ENCODE measurements around the gene ZIC2. TPM values are rescaled to one million over a fixed set of nuclear protein-coding genes. Genes with fewer than 3 reads are reported as not detected.

Gene ZIC2
- total and polyA plus RNA-seq, 2 donors (not counting 1 experiment from before 2014, with no cell fraction given): not detected

GRCh38 chr13:99980201-99980823 is 1.3 kb upstream of the ZIC2 start:
- Histone ChIP-seq H3K79me2 (ENCODE audit: control insufficient read depth, insufficient read depth, low read length) (no peaks in the 10 kb centered on the region), H3K9ac (ENCODE audit: insufficient read depth, low read length) (no peak overlapping the region), H3K4me2 (ENCODE audit: extremely low read depth, insufficient read depth, low read length) (peak overlapping the region; percentile 13), H3K27ac (ENCODE audit: insufficient read depth, low read length) (no peak overlapping the region), H3K36me3 (ENCODE audit: control insufficient read depth, insufficient read depth, low read length) (no peaks in the 10 kb centered on the region), H2AFZ (ENCODE audit: low read length) (no peak overlapping the region), H3K4me1 (ENCODE audit: control insufficient read depth, extremely low read depth, insufficient read depth, low read length) (no peaks in the 10 kb centered on the region), H4K20me1 (ENCODE audit: control insufficient read depth, extremely low read depth, insufficient read depth, low read length) (no peaks in the 10 kb centered on the region), H3K4me3 (replicated peaks in 1 of 4; ENCODE audit: control extremely low read depth in 1 of 4, insufficient read depth in 1 of 4, low read depth in 3 of 4, low read length in 4 of 4) (peak overlapping the region in 2 of 4 experiments; percentile 11 to 36), H3K9me3 (ENCODE audit: control insufficient read depth, insufficient read depth, low read depth, low read length) (no peaks in the 10 kb centered on the region), H3K27me3 (ENCODE audit: control insufficient read depth, insufficient read depth, low read length) (peaks cover 80% of the 10 kb centered on the region)
- TF ChIP-seq CTCF (conservative IDR thresholded peaks at IDR 0.05 in 1 of 2, IDR thresholded peaks at IDR 0.05 in 1 of 2; ENCODE audit: low read depth in 1 of 2, low read length in 2 of 2): no peak
- TF ChIP-seq EZH2 (IDR thresholded peaks at IDR 0.05; ENCODE audit: low read length, missing control alignments): no peak
- DNase-seq (ENCODE audit: low read depth in 2 of 2): peak; percentile 51 to 69

- H3K27me3 ChIP-seq (ENCODE audit: control insufficient read depth, insufficient read depth, low read length): peaks cover 76% of the 10 kb centered on the region
- no peak overlapping the region for H2AFZ ChIP-seq (ENCODE audit: low read length)
- H3K9ac ChIP-seq (ENCODE audit: insufficient read depth, low read length): no peak overlapping the region
- H3K27ac ChIP-seq (ENCODE audit: insufficient read depth, low read length): no peak overlapping the region
- no peaks in the 10 kb centered on the region for H3K4me1 ChIP-seq (ENCODE audit: control insufficient read depth, extremely low read depth, insufficient read depth, low read length)
- peak overlapping the region; percentile 11 to 42 (median 30) for H3K4me3 ChIP-seq (replicated peaks in 1 of 4; ENCODE audit: control extremely low read depth in 1 of 4, insufficient read depth in 1 of 4, low read depth in 3 of 4, low read length in 4 of 4)
- H3K4me2 ChIP-seq (ENCODE audit: extremely low read depth, insufficient read depth, low read length): peak overlapping the region; percentile 59
- H3K9me3 ChIP-seq (ENCODE audit: control insufficient read depth, insufficient read depth, low read depth, low read length): no peaks in the 10 kb centered on the region
- no peaks in the 10 kb centered on the region for H3K36me3 ChIP-seq (ENCODE audit: control insufficient read depth, insufficient read depth, low read length)
- peak in 1 of 2 donors; percentile 51 for DNase-seq (ENCODE audit: low read depth in 2 of 2)
- H3K79me2 ChIP-seq (ENCODE audit: control insufficient read depth, insufficient read depth, low read length): no peaks in the 10 kb centered on the region
- no peaks in the 10 kb centered on the region for H4K20me1 ChIP-seq (ENCODE audit: control insufficient read depth, extremely low read depth, insufficient read depth, low read length)
- TF ChIP-seq CTCF (conservative IDR thresholded peaks at IDR 0.05 in 1 of 2, IDR thresholded peaks at IDR 0.05 in 1 of 2; ENCODE audit: low read depth in 1 of 2, low read length in 2 of 2): no peak
- no peak for TF ChIP-seq EZH2 (IDR thresholded peaks at IDR 0.05; ENCODE audit: low read length, missing control alignments)
Observed at GRCh38 chr13:99980824-99981734, 505 bp upstream of the ZIC2 start.

- H3K27ac ChIP-seq (ENCODE audit: insufficient read depth, low read length): no peak overlapping the region
- H3K4me2 ChIP-seq (ENCODE audit: extremely low read depth, insufficient read depth, low read length): no peak overlapping the region
- TF ChIP-seq EZH2 (IDR thresholded peaks at IDR 0.05; ENCODE audit: low read length, missing control alignments) (peak; percentile 58), CTCF (conservative IDR thresholded peaks at IDR 0.05 in 1 of 2, IDR thresholded peaks at IDR 0.05 in 1 of 2; ENCODE audit: low read depth in 1 of 2, low read length in 2 of 2) (no peak)
- no peaks in the 10 kb centered on the region for H3K36me3 ChIP-seq (ENCODE audit: control insufficient read depth, insufficient read depth, low read length)
- H3K79me2 ChIP-seq (ENCODE audit: control insufficient read depth, insufficient read depth, low read length): no peaks in the 10 kb centered on the region
- peaks cover 74% of the 10 kb centered on the region for H3K27me3 ChIP-seq (ENCODE audit: control insufficient read depth, insufficient read depth, low read length)
- DNase-seq (ENCODE audit: low read depth in 2 of 2): peak in 1 of 2 donors; percentile 35
- no peaks in the 10 kb centered on the region for H4K20me1 ChIP-seq (ENCODE audit: control insufficient read depth, extremely low read depth, insufficient read depth, low read length)
- H3K4me3 ChIP-seq (replicated peaks in 1 of 4; ENCODE audit: control extremely low read depth in 1 of 4, insufficient read depth in 1 of 4, low read depth in 3 of 4, low read length in 4 of 4): no peak overlapping the region
- no peaks in the 10 kb centered on the region for H3K9me3 ChIP-seq (ENCODE audit: control insufficient read depth, insufficient read depth, low read depth, low read length)
- no peaks in the 10 kb centered on the region for H3K4me1 ChIP-seq (ENCODE audit: control insufficient read depth, extremely low read depth, insufficient read depth, low read length)
- no peak overlapping the region for H2AFZ ChIP-seq (ENCODE audit: low read length)
- H3K9ac ChIP-seq (ENCODE audit: insufficient read depth, low read length): no peak overlapping the region
Observed at GRCh38 chr13:99982036-99982730, 599 bp downstream of the ZIC2 start.

Measured in fibroblast of lung (primary cell).